Measurements from ENCODE around the gene CMTM6. TPM values are rescaled to one million over a fixed set of nuclear protein-coding genes. Genes with fewer than 3 reads are reported as not detected.

Gene CMTM6
- total RNA-seq, 1 donor from 2014 or later: 54.0 TPM

DNA sequence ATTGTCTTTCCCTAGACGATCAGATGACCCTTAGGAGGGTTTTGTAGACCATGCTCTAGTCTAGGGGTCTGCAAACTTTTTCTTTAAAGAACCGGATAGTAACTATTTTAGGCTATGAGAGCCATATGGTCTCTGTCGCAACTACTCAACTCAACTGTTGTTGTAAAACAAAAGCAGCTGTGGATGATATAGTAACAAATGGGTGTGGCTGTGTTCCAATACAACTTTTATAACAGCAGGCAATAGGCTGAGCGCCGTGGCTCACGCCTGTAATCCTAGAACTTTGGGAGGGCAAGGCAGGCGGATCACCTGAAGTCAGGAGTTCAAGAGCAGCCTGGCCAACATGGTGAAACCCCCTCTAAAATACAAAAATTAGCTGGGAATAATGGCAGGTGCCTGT, 6.1 kb upstream of the CMTM6 start:
- Mint-ChIP-seq H3K36me3 (ENCODE audit: low read depth) (no peaks in the 10 kb centered on the region), H3K9me3 (ENCODE audit: low read depth) (no peaks in the 10 kb centered on the region), H3K4me3 (ENCODE audit: unreplicated experiment) (no peak overlapping the region), H3K4me1 (ENCODE audit: low read depth) (peaks cover 8% of the 10 kb centered on the region), H3K27ac (ENCODE audit: unreplicated experiment) (no peak overlapping the region), H3K27me3 (ENCODE audit: low read depth) (no peaks in the 10 kb centered on the region)
- TF ChIP-seq, protein P1, sequence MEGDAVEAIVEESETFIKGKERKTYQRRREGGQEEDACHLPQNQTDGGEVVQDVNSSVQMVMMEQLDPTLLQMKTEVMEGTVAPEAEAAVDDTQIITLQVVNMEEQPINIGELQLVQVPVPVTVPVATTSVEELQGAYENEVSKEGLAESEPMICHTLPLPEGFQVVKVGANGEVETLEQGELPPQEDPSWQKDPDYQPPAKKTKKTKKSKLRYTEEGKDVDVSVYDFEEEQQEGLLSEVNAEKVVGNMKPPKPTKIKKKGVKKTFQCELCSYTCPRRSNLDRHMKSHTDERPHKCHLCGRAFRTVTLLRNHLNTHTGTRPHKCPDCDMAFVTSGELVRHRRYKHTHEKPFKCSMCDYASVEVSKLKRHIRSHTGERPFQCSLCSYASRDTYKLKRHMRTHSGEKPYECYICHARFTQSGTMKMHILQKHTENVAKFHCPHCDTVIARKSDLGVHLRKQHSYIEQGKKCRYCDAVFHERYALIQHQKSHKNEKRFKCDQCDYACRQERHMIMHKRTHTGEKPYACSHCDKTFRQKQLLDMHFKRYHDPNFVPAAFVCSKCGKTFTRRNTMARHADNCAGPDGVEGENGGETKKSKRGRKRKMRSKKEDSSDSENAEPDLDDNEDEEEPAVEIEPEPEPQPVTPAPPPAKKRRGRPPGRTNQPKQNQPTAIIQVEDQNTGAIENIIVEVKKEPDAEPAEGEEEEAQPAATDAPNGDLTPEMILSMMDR (IDR thresholded peaks at IDR 0.05): no peak
- DNase-seq (ENCODE audit: low spot score): no peak

DNA sequence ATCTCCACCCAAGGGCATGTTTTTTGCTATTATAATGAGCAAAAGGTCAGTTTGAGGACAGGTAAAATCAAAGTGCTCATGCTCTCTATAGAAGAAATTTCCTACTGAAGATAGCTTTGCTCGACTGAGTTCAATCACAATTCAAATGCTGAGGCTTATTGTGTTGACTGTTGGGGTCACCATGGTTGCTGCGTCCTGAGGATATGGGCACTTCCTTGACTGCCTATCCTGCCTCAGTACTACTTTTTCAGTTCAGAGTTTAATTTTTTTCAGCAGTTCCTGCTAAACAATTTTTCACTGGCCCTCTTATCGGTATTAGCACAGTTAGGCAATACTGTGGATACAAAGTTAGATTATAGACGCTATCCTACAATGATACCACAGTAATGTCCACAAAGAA, 3.8 kb upstream of the CMTM6 start:
- Mint-ChIP-seq H3K9me3 (ENCODE audit: low read depth) (no peaks in the 10 kb centered on the region), H3K27me3 (ENCODE audit: low read depth) (no peaks in the 10 kb centered on the region), H3K4me3 (ENCODE audit: unreplicated experiment) (no peak overlapping the region), H3K36me3 (ENCODE audit: low read depth) (no peaks in the 10 kb centered on the region), H3K4me1 (ENCODE audit: low read depth) (peaks cover 19% of the 10 kb centered on the region), H3K27ac (ENCODE audit: unreplicated experiment) (no peak overlapping the region)
- TF ChIP-seq, protein P1 (IDR thresholded peaks at IDR 0.05): no peak
- no peak for DNase-seq (ENCODE audit: low spot score)

DNA sequence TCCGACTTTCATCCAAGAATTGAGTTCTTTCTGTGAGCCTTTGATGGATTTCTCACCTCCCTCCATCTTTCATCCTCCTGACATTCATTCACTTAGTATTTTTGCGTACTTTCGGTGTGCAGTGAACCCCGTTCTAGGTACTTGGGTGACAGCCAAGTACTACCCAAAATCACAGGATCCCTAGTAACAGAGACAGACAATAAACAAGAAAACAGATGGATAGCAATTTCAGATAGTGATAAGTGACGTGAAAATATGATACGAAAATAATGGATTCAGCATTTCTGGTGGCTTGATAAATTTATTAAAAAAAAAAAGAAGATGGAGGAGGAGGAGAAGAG, 264 bp upstream of the CMTM6 start:
- peaks cover 2% of the 10 kb centered on the region for H3K36me3 Mint-ChIP-seq (ENCODE audit: low read depth)
- DNase-seq (ENCODE audit: low spot score): no peak
- H3K27me3 Mint-ChIP-seq (ENCODE audit: low read depth): no peaks in the 10 kb centered on the region
- H3K4me1 Mint-ChIP-seq (ENCODE audit: low read depth): peaks cover 28% of the 10 kb centered on the region
- H3K4me3 Mint-ChIP-seq (ENCODE audit: unreplicated experiment): peak overlapping the region; percentile 91
- H3K9me3 Mint-ChIP-seq (ENCODE audit: low read depth): no peaks in the 10 kb centered on the region
- H3K27ac Mint-ChIP-seq (ENCODE audit: unreplicated experiment): peak overlapping the region; percentile 93
- TF ChIP-seq, protein P1 (IDR thresholded peaks at IDR 0.05): no peak

DNA sequence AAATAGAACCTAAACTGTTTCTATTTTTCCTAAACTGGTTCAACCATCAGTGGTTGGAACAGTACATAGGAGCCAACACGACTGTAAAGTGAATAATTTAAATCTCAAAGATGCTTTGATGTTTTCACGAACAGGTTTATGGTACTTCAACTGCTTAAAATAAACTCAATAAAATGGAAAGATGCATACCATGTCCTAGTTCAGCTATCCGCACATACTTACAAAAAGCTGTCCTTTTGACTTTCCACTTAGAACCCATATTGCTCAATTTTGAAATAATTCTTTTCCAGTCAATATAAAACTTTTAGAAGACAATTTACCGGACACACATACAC, 902 bp downstream of the CMTM6 start:
- Mint-ChIP-seq H3K4me1 (ENCODE audit: low read depth) (peaks cover 28% of the 10 kb centered on the region), H3K27ac (ENCODE audit: unreplicated experiment) (peak overlapping the region; percentile 95), H3K27me3 (ENCODE audit: low read depth) (no peaks in the 10 kb centered on the region), H3K9me3 (ENCODE audit: low read depth) (no peaks in the 10 kb centered on the region), H3K36me3 (ENCODE audit: low read depth) (peaks cover 3% of the 10 kb centered on the region), H3K4me3 (ENCODE audit: unreplicated experiment) (peak overlapping the region; percentile 91)
- TF ChIP-seq, protein P1 (IDR thresholded peaks at IDR 0.05): no peak
- DNase-seq (ENCODE audit: low spot score): no peak

DNA sequence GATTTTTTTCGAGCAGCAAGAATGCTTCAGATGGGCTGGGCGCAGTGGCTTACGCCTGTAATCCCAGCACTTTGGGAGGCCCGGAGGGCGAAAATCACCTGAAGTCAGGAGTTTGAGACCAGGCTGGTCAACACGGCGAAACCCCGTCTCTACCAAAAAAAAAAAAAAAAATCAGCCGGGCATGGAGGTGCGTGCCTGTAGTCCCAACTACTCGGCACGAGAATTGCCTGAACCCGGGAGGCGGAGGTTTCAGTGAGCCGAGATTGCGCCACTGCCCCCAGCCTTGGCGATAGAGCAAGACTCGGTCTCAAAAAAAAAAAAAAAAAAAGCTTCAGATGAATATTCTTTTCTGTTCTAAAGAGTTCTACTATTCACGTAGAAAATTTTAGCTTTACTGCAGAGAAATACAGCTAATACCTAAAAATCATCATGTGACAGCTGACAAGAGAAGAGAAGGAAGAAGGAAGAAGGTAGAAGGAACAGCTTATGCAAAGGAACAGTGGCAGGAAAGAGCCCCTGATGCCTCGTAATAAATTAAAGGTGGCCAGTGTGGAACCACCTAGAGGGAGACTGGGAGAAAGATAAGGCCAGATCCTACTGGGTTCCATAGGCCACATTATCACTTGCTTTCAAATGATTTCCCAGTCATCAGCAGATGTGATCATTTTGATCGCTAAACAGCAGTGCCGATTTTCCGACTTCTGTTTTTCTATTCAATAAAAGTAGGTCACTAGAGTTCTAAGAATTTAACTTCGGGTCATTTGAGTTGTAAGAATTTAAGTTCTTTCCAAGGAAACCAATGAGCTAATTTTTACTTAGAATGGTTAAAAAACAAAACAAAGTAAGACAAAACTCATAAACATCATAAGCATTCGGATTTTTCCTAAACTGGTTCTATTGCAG, 1.5 kb downstream of the CMTM6 start:
- no peaks in the 10 kb centered on the region for H3K9me3 Mint-ChIP-seq (ENCODE audit: low read depth)
- H3K4me3 Mint-ChIP-seq (ENCODE audit: unreplicated experiment): peak overlapping the region; percentile 91
- peaks cover 6% of the 10 kb centered on the region for H3K36me3 Mint-ChIP-seq (ENCODE audit: low read depth)
- H3K27me3 Mint-ChIP-seq (ENCODE audit: low read depth): no peaks in the 10 kb centered on the region
- H3K27ac Mint-ChIP-seq (ENCODE audit: unreplicated experiment): peak overlapping the region; percentile 50
- TF ChIP-seq, protein P1 (IDR thresholded peaks at IDR 0.05): no peak
- no peak for DNase-seq (ENCODE audit: low spot score)
- H3K4me1 Mint-ChIP-seq (ENCODE audit: low read depth): peaks cover 28% of the 10 kb centered on the region
